ENCODE data around the gene ANO7.

Gene ANO7

GRCh38 chr2:241240320-241241004 is 52.0 kb downstream of the ANO7 start:
- Histone ChIP-seq H3K9ac (ENCODE audit: insufficient read length) (no peak overlapping the region), H3K36me3 (ENCODE audit: insufficient read depth, low read length) (peaks cover 94% of the 10 kb centered on the region), H3K4me3 (no peak overlapping the region), H3K9me3 (ENCODE audit: low read depth, low read length) (no peaks in the 10 kb centered on the region), H3K27ac (no peak overlapping the region)
- DNase-seq (ENCODE audit: low read depth, low spot score), result no peak
- TF ChIP-seq FOXP2 (optimal IDR thresholded peaks at IDR 0.05; ENCODE audit: control extremely low read depth, extremely low read length, insufficient read depth) (no peak), POLR2AphosphoS5 (IDR thresholded peaks at IDR 0.05; ENCODE audit: borderline replicate concordance, low read depth, low read length) (no peak), EZH2 (IDR thresholded peaks at IDR 0.05) (no peak)

- Histone ChIP-seq H3K27ac (no peak overlapping the region), H3K9me3 (ENCODE audit: low read depth, low read length) (no peaks in the 10 kb centered on the region), H3K36me3 (ENCODE audit: insufficient read depth, low read length) (peaks cover 94% of the 10 kb centered on the region), H3K9ac (ENCODE audit: insufficient read length) (no peak overlapping the region), H3K4me3 (no peak overlapping the region)
- no peak for TF ChIP-seq FOXP2 (optimal IDR thresholded peaks at IDR 0.05; ENCODE audit: control extremely low read depth, extremely low read length, insufficient read depth)
- no peak for TF ChIP-seq POLR2AphosphoS5 (IDR thresholded peaks at IDR 0.05; ENCODE audit: borderline replicate concordance, low read depth, low read length)
- TF ChIP-seq EZH2 (IDR thresholded peaks at IDR 0.05), result no peak
- no peak for DNase-seq (ENCODE audit: low read depth, low spot score)
Observed at GRCh38 chr2:241241669-241242068, 53.2 kb downstream of the ANO7 start.

GRCh38 chr2:241242306-241242705 is 53.8 kb downstream of the ANO7 start:
- H3K4me3 ChIP-seq, result no peak overlapping the region
- no peak for DNase-seq (ENCODE audit: low read depth, low spot score)
- no peak overlapping the region for H3K27ac ChIP-seq
- H3K9ac ChIP-seq (ENCODE audit: insufficient read length), result no peak overlapping the region
- H3K36me3 ChIP-seq (ENCODE audit: insufficient read depth, low read length), result peaks cover 94% of the 10 kb centered on the region
- H3K9me3 ChIP-seq (ENCODE audit: low read depth, low read length), result no peaks in the 10 kb centered on the region
- TF ChIP-seq EZH2 (IDR thresholded peaks at IDR 0.05) (no peak), POLR2AphosphoS5 (IDR thresholded peaks at IDR 0.05; ENCODE audit: borderline replicate concordance, low read depth, low read length) (no peak), FOXP2 (optimal IDR thresholded peaks at IDR 0.05; ENCODE audit: control extremely low read depth, extremely low read length, insufficient read depth) (no peak)

GRCh38 chr2:241244368-241244767 is 55.9 kb downstream of the ANO7 start:
- peaks cover 94% of the 10 kb centered on the region for H3K36me3 ChIP-seq (ENCODE audit: insufficient read depth, low read length)

GRCh38 chr2:241248289-241248688 is 59.8 kb downstream of the ANO7 start:
- Histone ChIP-seq H3K36me3 (ENCODE audit: insufficient read depth, low read length) (peaks cover 95% of the 10 kb centered on the region), H3K27ac (no peak overlapping the region), H3K9me3 (ENCODE audit: low read depth, low read length) (no peaks in the 10 kb centered on the region), H3K4me3 (no peak overlapping the region), H3K9ac (ENCODE audit: insufficient read length) (no peak overlapping the region)
- DNase-seq (ENCODE audit: low read depth, low spot score), result no peak
- no peak for TF ChIP-seq EZH2 (IDR thresholded peaks at IDR 0.05)
- no peak for TF ChIP-seq FOXP2 (optimal IDR thresholded peaks at IDR 0.05; ENCODE audit: control extremely low read depth, extremely low read length, insufficient read depth)
- no peak for TF ChIP-seq POLR2AphosphoS5 (IDR thresholded peaks at IDR 0.05; ENCODE audit: borderline replicate concordance, low read depth, low read length)

More at GRCh38 chr2:241244368-241244767, 55.9 kb downstream of the ANO7 start:
- Histone ChIP-seq H3K9me3 (ENCODE audit: low read depth, low read length) (no peaks in the 10 kb centered on the region), H3K27ac (no peak overlapping the region), H3K9ac (ENCODE audit: insufficient read length) (no peak overlapping the region), H3K4me3 (no peak overlapping the region)
- TF ChIP-seq EZH2 (IDR thresholded peaks at IDR 0.05) (no peak), FOXP2 (optimal IDR thresholded peaks at IDR 0.05; ENCODE audit: control extremely low read depth, extremely low read length, insufficient read depth) (no peak), POLR2AphosphoS5 (IDR thresholded peaks at IDR 0.05; ENCODE audit: borderline replicate concordance, low read depth, low read length) (no peak)
- DNase-seq (ENCODE audit: low read depth, low spot score), result no peak

- no peak for TF ChIP-seq FOXP2 (optimal IDR thresholded peaks at IDR 0.05; ENCODE audit: control extremely low read depth, extremely low read length, insufficient read depth)
- TF ChIP-seq POLR2AphosphoS5 (IDR thresholded peaks at IDR 0.05; ENCODE audit: borderline replicate concordance, low read depth, low read length), result no peak
- no peak for TF ChIP-seq EZH2 (IDR thresholded peaks at IDR 0.05)
- Histone ChIP-seq H3K27ac (no peak overlapping the region), H3K4me3 (no peak overlapping the region), H3K36me3 (ENCODE audit: insufficient read depth, low read length) (peaks cover 95% of the 10 kb centered on the region), H3K9me3 (ENCODE audit: low read depth, low read length) (no peaks in the 10 kb centered on the region), H3K9ac (ENCODE audit: insufficient read length) (no peak overlapping the region)
- DNase-seq (ENCODE audit: low read depth, low spot score), result no peak
Observed at GRCh38 chr2:241248897-241249296, 60.4 kb downstream of the ANO7 start.

GRCh38 chr2:241249654-241250053 is 61.2 kb downstream of the ANO7 start:
- TF ChIP-seq POLR2AphosphoS5 (IDR thresholded peaks at IDR 0.05; ENCODE audit: borderline replicate concordance, low read depth, low read length) (no peak), EZH2 (IDR thresholded peaks at IDR 0.05) (no peak), FOXP2 (optimal IDR thresholded peaks at IDR 0.05; ENCODE audit: control extremely low read depth, extremely low read length, insufficient read depth) (no peak)
- peaks cover 95% of the 10 kb centered on the region for H3K36me3 ChIP-seq (ENCODE audit: insufficient read depth, low read length)
- no peaks in the 10 kb centered on the region for H3K9me3 ChIP-seq (ENCODE audit: low read depth, low read length)
- no peak overlapping the region for H3K9ac ChIP-seq (ENCODE audit: insufficient read length)
- H3K27ac ChIP-seq, result no peak overlapping the region
- no peak overlapping the region for H3K4me3 ChIP-seq
- no peak for DNase-seq (ENCODE audit: low read depth, low spot score)

GRCh38 chr2:241252778-241253475 is 64.5 kb downstream of the ANO7 start:
- no peak overlapping the region for H3K27ac ChIP-seq
- TF ChIP-seq POLR2AphosphoS5 (IDR thresholded peaks at IDR 0.05; ENCODE audit: borderline replicate concordance, low read depth, low read length), result no peak
- no peak for TF ChIP-seq EZH2 (IDR thresholded peaks at IDR 0.05)
- TF ChIP-seq FOXP2 (optimal IDR thresholded peaks at IDR 0.05; ENCODE audit: control extremely low read depth, extremely low read length, insufficient read depth), result no peak
- no peak overlapping the region for H3K9ac ChIP-seq (ENCODE audit: insufficient read length)
- no peaks in the 10 kb centered on the region for H3K9me3 ChIP-seq (ENCODE audit: low read depth, low read length)
- H3K36me3 ChIP-seq (ENCODE audit: insufficient read depth, low read length), result peaks cover 98% of the 10 kb centered on the region
- H3K4me3 ChIP-seq, result no peak overlapping the region
- DNase-seq (ENCODE audit: low read depth, low spot score), result no peak

Measured in SK-N-MC (cell line).